GM18502 (cell line): ENCODE data around the gene ZNF485.
"Not testable (repeated sequence)": the region's sequence is repeated elsewhere in the genome, so short reads cannot be mapped to it uniquely, and the experiment has no call there.

ENCODE experiments used
- ATAC-seq: cut with Tn5 transposase; IDR thresholded peaks from one replicate; pipeline ENCODE4 v1.9.1; 2021; ENCODE audit warnings: mild to moderate bottlenecking; ENCODE audit not compliant: unreplicated experiment, poor library complexity

Gene ZNF485

DNA sequence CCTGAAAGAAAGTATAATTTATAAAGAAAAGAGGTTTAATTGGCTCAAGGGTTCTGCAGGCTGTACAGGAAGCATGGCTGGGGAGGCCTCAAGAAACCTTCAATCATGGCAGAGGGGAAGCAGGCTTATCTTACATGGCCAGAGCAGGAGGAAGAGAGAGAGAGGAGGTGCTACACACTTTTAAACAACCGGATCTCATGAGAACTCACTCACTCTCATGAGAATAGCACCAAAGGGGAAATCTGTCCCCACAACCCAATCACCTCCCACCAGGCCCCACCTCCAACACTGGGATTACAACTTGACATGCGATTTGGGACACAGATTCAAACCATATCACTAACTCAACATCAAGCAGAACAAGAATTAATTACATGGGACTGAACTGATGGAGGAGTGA, 6.9 kb upstream of the ZNF485 start:
- no peak for ATAC-seq

GRCh38 chr10:43601576-43601975, 4.7 kb upstream of the ZNF485 start:
- ATAC-seq, result not testable (repeated sequence)

- ATAC-seq, result peak; percentile 29
Observed at GRCh38 chr10:43605850-43606322, 352 bp upstream of the ZNF485 start.

DNA sequence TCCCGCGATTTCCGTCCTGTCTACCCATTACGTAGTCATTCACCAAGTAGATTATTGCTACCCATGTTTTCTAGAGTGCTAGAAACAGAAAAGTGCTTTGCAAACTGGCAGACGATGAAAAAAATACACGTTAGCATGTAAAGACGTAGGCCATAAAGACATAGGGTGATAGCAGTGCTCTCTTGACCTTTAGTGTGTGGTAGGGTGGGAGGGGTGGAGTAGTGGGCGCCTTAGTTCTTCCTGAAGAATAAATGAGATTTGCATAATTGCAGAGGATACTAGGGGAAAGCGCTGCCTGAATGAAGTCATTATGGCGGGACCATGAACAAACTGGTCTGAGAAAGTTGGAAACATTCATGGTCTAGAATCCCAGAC, 948 bp downstream of the ZNF485 start:
- no peak for ATAC-seq

- no peak for ATAC-seq
Observed at GRCh38 chr10:43610636-43611035, 4.4 kb downstream of the ZNF485 start.

DNA sequence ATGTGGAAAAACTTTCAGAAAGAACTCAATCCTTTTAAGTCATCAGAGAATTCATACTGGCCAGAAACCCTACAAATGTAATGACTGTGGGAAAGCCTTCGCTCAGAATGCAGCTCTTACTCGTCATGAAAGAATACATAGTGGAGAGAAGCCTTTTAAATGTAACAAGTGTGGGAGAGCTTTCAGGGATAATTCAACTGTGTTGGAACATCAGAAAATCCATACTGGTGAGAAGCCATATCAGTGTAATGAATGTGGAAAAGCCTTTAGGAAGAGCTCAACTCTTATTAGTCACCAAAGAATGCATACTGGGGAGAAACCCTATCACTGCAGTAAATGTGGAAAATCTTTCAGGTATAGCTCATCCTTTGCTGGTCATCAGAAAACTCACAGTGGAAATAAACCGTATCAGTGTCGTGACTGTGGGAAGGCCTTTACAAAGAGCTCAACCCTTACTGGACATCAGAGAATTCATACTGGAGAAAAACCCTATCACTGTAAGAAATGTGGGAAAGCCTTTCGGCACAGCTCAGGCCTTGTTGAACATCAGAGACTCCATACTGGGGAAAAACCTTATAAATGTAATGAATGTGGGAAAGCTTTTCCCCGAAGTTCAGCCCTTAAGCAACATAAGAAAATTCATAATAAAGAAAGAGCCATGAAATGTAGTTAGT, 10.6 kb downstream of the ZNF485 start:
- no peak for ATAC-seq

DNA sequence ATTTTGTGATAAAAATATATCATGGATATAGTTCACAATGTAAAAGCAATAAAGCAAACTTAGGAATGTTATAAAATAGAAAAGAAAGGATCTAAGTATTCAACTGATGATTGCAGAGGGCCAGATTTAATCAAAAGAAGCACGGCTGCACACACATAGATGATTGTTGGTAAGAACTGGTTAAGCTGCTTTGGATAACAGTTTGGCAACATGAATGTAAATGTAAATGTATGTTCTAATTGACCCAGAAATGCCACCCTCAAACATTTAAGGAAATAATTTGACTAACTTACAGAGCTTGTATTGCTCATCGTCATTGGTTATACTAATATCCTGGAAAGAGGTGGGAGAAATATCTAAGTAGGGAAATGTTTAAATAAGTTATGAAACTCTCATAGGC, 13.1 kb downstream of the ZNF485 start:
- ATAC-seq, result no peak

- ATAC-seq, result no peak
Observed at GRCh38 chr10:43622038-43622437, 15.8 kb downstream of the ZNF485 start.

DNA sequence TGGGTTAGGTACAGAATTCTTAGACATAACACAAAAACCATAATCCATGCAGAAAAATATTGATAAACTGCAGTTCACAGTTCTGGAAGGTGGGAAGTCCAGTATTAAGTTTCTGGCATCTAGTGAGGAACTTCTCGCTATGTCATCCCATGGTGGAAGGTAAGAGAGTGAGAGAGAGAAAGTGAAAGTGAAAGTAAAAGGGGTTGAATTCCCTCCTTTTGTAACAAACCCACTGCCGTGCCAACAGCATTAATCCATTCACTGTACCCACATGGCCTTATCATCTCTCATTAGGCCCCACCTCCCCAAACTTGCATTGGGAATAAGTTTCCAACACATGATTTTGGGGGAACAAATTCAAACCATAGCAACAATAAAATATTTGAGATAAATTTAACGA, 17.1 kb downstream of the ZNF485 start:
- no peak for ATAC-seq

GRCh38 chr10:43627942-43628341, 21.7 kb downstream of the ZNF485 start:
- ATAC-seq, result no peak

DNA sequence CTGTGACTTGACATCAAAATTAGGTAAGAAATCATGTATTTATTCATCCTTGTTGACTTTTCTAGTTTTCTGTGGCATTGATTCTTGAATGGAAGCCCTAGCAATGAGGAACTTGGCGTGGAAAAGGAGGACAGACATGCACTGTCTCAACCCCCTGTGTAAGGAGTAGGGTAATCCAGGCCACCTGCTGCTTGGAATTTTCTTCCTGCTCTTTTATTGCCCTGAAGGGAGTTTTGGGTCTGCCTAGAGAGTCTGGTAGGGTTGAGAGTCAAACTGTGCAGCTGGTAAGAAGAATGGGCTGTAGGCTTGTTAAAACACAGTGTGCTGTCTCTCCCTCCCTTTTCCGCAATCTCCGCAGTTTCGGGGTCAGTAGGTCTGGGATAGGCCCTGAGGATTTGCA, 22.7 kb downstream of the ZNF485 start:
- ATAC-seq, result no peak

DNA sequence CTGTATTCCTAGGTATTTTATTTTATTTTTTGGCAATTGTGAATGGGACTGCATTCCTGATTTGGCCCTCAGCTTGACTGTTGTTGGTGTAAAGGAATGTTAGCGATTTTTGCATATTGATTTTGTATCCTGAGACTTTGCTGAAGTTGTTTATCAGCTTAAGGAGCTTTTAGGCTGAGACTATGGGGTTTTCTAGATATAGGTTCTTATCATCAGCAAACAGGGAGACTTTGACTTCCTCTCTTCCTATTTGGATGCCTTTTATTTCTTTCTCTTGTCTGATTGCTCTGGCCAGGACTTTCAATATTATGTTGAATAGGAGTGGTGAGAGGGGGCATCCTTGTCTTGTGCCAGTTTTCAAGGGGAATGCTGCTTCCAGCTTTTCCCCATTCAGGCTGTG, 29.6 kb downstream of the ZNF485 start:
- ATAC-seq, result not testable (repeated sequence)

GRCh38 chr10:43640603-43641002, 34.4 kb downstream of the ZNF485 start:
- ATAC-seq, result no peak

- no peak for ATAC-seq
Observed at GRCh38 chr10:43644252-43644651, 38.0 kb downstream of the ZNF485 start.

DNA sequence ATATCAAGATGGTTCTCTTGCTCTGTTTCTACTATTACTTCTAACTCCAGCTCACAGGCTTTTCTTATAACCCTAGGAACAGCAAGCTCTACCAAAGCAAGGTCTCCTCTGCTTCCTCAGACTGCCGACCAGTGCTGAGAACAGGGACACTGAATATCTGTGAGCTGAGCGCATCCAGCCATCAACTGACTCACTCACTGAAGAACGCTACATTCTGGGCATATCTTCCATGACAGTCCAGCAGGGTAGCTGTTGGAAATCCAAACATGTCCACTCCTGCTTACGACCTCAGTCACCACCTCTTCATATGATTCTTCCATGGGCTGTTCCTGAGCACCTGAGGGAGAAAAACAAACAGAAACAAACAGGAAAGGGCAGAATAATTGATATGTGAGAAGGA, 39.6 kb downstream of the ZNF485 start:
- no peak for ATAC-seq

- ATAC-seq, result no peak
Observed at GRCh38 chr10:43647576-43647975, 41.3 kb downstream of the ZNF485 start.

DNA sequence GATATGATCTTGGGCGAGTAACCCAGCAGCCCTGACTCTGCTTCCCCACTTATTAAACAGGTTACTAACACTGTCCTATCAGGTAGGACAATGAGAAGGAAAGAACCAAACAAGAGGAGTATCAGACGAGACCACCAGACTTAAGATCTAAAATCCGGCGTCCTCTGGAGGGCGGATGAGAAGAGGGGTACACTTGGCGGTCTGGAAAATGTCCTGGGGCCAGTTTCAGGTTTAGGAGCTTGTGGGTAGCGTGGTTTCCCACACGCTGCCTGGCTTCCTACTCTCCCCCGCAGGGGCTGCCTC, 41.8 kb downstream of the ZNF485 start:
- no peak for ATAC-seq

DNA sequence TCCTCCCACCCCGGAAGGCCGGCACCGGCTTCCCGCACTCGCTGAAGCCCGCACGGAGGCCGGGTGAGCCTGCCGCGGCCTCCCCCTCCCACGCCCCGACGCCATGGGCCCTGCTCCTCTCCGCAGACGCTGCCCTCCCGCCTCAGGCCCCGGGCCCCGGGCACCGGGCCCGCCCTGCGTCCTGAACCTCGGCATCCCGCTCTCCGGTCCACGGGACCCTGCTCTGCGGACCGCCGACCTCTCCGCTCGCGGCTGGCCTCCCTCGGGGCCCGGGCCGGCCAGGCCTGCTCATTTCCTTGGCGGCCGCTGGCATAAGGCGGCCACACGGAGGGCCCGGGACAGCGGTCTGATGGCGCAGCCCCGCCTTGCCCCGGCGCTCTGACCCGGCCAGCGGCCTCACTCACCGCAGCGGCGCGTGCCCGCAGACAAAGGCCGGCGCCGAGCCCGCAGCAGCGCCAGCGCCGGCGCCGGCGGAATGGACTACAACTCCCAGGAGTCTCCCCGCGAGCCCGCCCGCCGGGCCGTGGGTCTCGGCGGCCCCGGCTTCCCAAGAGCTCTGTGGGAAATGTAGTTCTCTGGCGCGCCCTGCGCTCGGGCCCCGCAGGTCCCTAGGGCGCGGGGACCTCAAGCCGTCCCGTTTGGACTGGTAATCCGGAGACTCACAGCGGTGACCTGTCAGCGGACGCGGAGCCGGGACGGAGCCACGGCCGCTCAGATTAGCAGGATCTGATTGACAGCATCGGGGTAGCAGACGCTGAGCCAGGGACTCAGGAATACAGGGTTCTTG, 42.4 kb downstream of the ZNF485 start, which contains the start of gene ZNF32:
Gene ZNF32 (minus strand): TSS at position 484 of the 787 bp plus-strand sequence. CDS start 2,748 bp downstream, outside the sequence.
- peak; percentile 100 for ATAC-seq

GRCh38 chr10:43649185-43649523, 42.9 kb downstream of the ZNF485 start:
- ATAC-seq, result peak; percentile 1

- ATAC-seq, result no peak
Observed at GRCh38 chr10:43653746-43654145, 47.5 kb downstream of the ZNF485 start.

- no peak for ATAC-seq
Observed at GRCh38 chr10:43655311-43655710, 49.1 kb downstream of the ZNF485 start.

- ATAC-seq, result no peak
Observed at GRCh38 chr10:43658227-43658626, 52.0 kb downstream of the ZNF485 start.
